GM12872 (cell line): ENCODE results near the gene ABCC1.

Experiments used
- TF ChIP-seq, protein P1 (sequence below): IDR thresholded peaks from 3 replicates; pipeline ENCODE4 v1.5.1; 2011; ENCODE audit warnings: low read depth, mild to moderate bottlenecking, low read length, moderate library complexity; ENCODE audit not compliant: insufficient read depth

ABCC1 gene

DNA sequence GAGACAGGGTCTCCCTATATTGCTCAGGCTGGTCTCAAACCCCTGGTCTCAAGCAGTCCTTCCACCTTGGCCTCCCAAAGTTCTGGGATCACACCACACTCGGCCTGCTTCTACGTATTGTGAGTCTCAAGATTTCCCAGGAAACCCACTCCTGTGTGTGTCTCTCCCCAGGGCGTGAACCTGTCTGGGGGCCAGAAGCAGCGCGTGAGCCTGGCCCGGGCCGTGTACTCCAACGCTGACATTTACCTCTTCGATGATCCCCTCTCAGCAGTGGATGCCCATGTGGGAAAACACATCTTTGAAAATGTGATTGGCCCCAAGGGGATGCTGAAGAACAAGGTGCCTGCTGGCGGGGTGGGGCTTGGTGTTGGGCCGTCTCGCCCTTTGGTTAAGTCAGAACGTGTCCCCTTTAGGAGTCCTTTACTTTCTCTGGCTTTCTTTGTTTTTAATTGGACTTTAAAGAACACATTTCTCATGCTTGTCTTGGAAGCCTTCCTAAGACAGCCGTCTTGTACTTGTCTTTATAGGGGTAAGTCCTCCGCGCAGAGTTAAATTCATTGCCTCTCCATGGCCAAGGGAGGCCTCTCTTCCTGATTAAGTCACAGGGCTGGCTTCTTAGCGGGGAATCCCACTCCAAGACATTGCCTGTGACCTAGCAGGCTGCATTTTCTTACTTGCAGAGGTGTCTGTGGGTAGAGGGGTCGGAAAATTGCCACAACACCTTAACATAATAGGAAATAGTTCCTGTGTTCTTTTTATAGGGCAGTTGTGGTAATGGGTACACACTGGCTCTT, 137.4 kb downstream of the ABCC1 start:
- TF ChIP-seq, protein P1, sequence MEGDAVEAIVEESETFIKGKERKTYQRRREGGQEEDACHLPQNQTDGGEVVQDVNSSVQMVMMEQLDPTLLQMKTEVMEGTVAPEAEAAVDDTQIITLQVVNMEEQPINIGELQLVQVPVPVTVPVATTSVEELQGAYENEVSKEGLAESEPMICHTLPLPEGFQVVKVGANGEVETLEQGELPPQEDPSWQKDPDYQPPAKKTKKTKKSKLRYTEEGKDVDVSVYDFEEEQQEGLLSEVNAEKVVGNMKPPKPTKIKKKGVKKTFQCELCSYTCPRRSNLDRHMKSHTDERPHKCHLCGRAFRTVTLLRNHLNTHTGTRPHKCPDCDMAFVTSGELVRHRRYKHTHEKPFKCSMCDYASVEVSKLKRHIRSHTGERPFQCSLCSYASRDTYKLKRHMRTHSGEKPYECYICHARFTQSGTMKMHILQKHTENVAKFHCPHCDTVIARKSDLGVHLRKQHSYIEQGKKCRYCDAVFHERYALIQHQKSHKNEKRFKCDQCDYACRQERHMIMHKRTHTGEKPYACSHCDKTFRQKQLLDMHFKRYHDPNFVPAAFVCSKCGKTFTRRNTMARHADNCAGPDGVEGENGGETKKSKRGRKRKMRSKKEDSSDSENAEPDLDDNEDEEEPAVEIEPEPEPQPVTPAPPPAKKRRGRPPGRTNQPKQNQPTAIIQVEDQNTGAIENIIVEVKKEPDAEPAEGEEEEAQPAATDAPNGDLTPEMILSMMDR = no peak

DNA sequence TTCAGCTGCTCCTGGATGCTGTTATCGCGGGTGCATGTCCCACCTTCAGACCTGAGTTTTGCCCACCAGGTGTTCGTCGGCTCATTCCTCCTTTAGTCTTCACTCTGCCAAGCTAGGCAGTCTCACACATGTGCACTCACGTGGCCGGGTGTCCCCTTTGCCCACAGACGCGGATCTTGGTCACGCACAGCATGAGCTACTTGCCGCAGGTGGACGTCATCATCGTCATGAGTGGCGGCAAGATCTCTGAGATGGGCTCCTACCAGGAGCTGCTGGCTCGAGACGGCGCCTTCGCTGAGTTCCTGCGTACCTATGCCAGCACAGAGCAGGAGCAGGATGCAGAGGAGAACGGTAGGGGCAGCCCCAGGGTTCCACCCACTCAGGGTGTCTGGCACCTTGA, 140.8 kb downstream of the ABCC1 start:
- TF ChIP-seq, protein P1 = no peak

DNA sequence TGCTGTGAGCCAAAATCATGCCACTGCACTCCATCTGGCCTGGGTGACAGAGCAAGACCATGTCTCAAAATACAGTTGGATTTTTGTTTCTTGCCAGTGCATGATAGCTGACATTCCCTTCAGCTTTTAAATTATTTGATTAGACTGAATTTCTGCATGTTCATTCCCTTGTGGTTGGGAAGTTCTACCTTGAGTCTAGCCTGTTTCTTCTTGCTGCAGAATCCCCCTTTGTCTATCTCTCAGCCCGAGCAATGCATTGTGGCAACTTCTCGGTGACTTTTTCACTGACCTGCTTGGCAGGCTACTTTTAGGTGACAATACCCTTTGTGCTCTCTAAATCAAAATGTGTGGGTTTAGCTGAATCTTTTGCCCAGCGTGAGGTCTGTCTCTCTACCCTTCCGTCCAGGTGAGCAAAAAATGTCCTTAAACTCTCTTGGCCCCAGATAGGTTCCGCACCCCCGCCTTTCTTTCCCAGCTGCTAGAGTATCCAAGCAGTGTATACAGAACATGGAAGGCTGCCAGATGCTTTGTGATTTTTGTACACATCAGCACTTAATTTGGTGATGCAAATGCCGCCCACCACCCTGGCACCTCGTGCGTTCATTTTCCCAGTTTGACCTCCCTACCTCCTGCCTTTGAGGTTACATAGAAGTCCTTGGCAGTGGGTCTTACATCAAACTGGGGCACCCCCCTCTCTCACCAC, 143.7 kb downstream of the ABCC1 start:
- TF ChIP-seq, protein P1 = no peak

DNA sequence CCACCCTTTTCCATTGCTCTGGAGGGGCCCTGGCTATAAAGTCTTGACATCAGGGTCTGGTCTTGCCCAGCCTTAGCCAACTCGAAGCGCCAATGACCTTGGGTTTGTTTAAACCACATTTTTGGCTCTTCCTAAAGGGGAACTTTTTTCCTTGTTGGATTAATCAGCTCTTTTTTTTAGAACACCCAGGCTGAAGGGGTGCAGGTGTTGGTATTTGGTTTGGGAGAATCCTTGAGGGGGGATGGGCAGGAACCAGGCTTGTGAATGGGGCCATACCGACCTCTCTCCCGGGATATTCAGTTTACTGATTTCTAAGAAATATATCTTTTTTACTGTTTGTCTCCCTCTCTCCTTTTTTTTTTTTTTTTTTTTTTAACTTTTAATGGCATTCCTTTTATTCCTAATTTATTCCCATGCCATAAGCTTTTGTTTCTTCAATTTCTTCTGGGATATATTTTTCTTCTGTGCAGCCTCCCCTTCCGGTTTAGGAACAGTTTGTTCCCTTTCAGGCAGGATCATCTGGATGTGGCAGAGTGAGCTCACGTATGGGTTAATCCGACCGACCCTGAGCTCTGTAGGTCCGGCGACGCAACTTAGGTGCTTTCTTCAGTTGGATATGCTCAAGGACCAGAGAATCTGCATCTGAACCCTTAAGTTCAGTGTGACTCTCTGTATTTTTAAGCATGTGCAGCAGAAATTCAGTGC, 144.4 kb downstream of the ABCC1 start:
- TF ChIP-seq, protein P1 = no peak

DNA sequence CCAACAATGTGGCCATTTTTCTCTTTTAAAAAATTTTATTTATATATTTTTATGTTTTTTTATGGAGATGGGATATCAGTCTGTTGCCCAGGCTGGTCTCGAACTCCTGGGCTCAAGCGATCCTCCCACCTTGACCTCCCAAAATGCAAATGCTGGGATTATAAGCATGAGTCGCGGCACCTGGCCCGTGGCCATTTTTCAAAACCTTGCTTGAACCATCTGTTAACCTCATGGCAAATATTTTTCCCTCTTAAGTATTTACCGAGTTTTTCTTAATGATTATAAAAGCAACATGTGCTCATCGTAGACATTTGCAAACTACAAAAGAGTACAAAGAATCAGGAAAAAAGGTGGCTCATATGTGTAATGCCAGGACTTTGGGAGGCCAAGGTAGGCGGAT, 146.2 kb downstream of the ABCC1 start:
- TF ChIP-seq, protein P1 = no peak

DNA sequence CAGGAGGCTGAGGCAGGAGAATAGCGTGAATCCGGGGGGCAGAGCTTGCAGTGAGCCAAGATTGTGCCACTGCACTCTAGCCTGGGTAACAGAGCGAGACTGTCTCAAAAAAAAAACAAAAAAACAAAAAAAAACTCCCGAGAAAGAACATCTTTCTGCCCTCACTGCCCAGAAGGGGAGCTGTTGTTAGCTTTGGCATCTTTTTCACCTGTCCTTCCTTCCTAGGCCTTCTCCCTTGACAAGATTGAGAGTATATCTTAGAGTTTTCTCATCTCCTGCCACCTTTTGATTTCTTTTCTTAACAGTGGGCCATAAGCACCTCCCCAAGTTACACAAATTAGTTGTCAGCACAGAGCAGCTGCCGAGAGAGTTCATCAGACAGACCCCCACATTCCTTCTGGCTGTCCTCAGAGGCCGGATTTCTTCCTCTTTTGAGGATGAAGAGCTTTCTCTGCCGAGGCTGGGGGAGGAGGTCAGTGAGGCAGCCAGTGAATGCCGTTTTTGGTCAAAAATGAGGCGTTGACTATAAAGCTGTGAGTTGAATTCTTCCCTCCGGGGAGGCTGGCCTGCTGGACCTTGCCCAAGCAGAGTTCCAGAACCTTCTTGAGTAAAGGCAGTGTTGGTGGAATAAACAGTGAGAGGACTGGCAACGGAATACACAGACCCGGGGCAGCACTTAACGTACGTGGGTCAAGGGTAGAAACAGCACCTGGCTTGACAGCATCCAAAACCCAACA, 146.9 kb downstream of the ABCC1 start:
- TF ChIP-seq, protein P1 = peak; percentile 40; the same call in 2 of the 3 replicates

DNA sequence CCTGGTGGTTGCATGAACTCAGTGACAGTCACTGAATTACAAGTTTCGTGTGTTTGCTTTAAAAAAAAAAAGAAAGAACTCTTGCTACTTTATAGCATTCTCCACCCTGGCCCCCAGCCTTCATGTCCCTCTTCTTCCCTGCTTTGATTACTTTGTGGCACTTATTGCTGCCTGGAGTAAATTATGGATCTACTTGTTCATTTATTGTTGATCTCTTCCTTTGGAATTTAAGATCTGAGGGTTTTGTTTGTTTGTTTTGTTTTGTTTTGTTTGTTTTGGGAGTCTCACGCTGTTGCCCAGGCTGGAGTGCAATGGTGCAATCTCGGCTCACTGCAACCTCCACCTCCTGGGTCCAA, 147.4 kb downstream of the ABCC1 start:
- TF ChIP-seq, protein P1 = no peak
